ENCODE results near the gene EPB41L2. TPM values are rescaled to one million over a fixed set of nuclear protein-coding genes. Genes with fewer than 3 reads are reported as not detected.

Gene EPB41L2
- total RNA-seq, 3 donors from 2014 or later (not counting 1 experiment from before 2014, with no cell fraction given): 6.8 to 11.4 (median 11.0) TPM

GRCh38 chr6:130896249-130896648 lies 166.8 kb downstream of the EPB41L2 start:
- DNase-seq: no peak
- Mint-ChIP-seq H3K4me3 (no peak overlapping the region), H3K36me3 (no peaks in the 10 kb centered on the region), H3K27ac (no peak overlapping the region), H3K27me3 (ENCODE audit: low read depth in 2 of 2) (no peaks in the 10 kb centered on the region), H3K4me1 (no peaks in the 10 kb centered on the region), H3K9me3 (no peaks in the 10 kb centered on the region)
- no peaks in the 10 kb centered on the region for H3K9me3 ChIP-seq (ENCODE audit: control insufficient read depth, insufficient read depth, low read length)
- no peaks in the 10 kb centered on the region for H3K36me3 ChIP-seq (ENCODE audit: control insufficient read depth, insufficient read depth, low read length)
- H3K4me3 ChIP-seq (ENCODE audit: low read length): no peak overlapping the region
- intact Hi-C loops (cut with micrococcal nuclease): no loop called here
- no peaks in the 10 kb centered on the region for H3K27me3 ChIP-seq (ENCODE audit: control insufficient read depth, insufficient read depth, low read length)
- H3K27ac ChIP-seq (ENCODE audit: low read length): no peak overlapping the region
- no peaks in the 10 kb centered on the region for H3K4me1 ChIP-seq (ENCODE audit: control insufficient read depth, insufficient read depth, low read length)
- TF ChIP-seq CTCF (IDR thresholded peaks at IDR 0.05): no peak
- 100% methylated on average over 5 of the region's 5 CpGs for WGBS (ENCODE audit: insufficient coverage)
- ATAC-seq: no peak

- no peaks in the 10 kb centered on the region for H3K9me3 ChIP-seq (ENCODE audit: control insufficient read depth, insufficient read depth, low read length)
- no peaks in the 10 kb centered on the region for H3K4me1 ChIP-seq (ENCODE audit: control insufficient read depth, insufficient read depth, low read length)
- H3K4me3 Mint-ChIP-seq: no peak overlapping the region
- intact Hi-C loops (cut with micrococcal nuclease): no loop called here
- H3K36me3 Mint-ChIP-seq: no peaks in the 10 kb centered on the region
- no peaks in the 10 kb centered on the region for H3K4me1 Mint-ChIP-seq
- no peaks in the 10 kb centered on the region for H3K27me3 ChIP-seq (ENCODE audit: control insufficient read depth, insufficient read depth, low read length)
- ATAC-seq (no peak), DNase-seq (no peak)
- no peak overlapping the region for H3K4me3 ChIP-seq (ENCODE audit: low read length)
- H3K9me3 Mint-ChIP-seq: no peaks in the 10 kb centered on the region
- no peak overlapping the region for H3K27ac ChIP-seq (ENCODE audit: low read length)
- no peak overlapping the region for H3K27ac Mint-ChIP-seq
- H3K36me3 ChIP-seq (ENCODE audit: control insufficient read depth, insufficient read depth, low read length): no peaks in the 10 kb centered on the region
- TF ChIP-seq CTCF (IDR thresholded peaks at IDR 0.05): no peak
- H3K27me3 Mint-ChIP-seq (ENCODE audit: low read depth in 2 of 2): no peaks in the 10 kb centered on the region
- 63% methylated on average over 1 of the region's 2 CpGs for WGBS (ENCODE audit: insufficient coverage)
These were observed 167.5 kb downstream of the EPB41L2 start for GRCh38 chr6:130895516-130895915.

- WGBS (ENCODE audit: insufficient coverage): 80% methylated on average over 2 of the region's 2 CpGs
- Mint-ChIP-seq H3K36me3 (no peaks in the 10 kb centered on the region), H3K27ac (no peak overlapping the region), H3K9me3 (no peaks in the 10 kb centered on the region), H3K27me3 (ENCODE audit: low read depth in 2 of 2) (no peaks in the 10 kb centered on the region), H3K4me3 (no peak overlapping the region), H3K4me1 (no peaks in the 10 kb centered on the region)
- no peak overlapping the region for H3K4me3 ChIP-seq (ENCODE audit: low read length)
- H3K27ac ChIP-seq (ENCODE audit: low read length): no peak overlapping the region
- no peaks in the 10 kb centered on the region for H3K9me3 ChIP-seq (ENCODE audit: control insufficient read depth, insufficient read depth, low read length)
- ATAC-seq (no peak), DNase-seq (no peak)
- intact Hi-C loops (cut with micrococcal nuclease): no loop called here
- no peaks in the 10 kb centered on the region for H3K4me1 ChIP-seq (ENCODE audit: control insufficient read depth, insufficient read depth, low read length)
- H3K36me3 ChIP-seq (ENCODE audit: control insufficient read depth, insufficient read depth, low read length): no peaks in the 10 kb centered on the region
- no peaks in the 10 kb centered on the region for H3K27me3 ChIP-seq (ENCODE audit: control insufficient read depth, insufficient read depth, low read length)
- TF ChIP-seq CTCF (IDR thresholded peaks at IDR 0.05): no peak
These were observed 169.3 kb downstream of the EPB41L2 start for GRCh38 chr6:130893766-130894165.

GRCh38 chr6:130893277-130893676 lies 169.8 kb downstream of the EPB41L2 start:
- H3K27ac Mint-ChIP-seq: no peak overlapping the region
- no peak overlapping the region for H3K27ac ChIP-seq (ENCODE audit: low read length)
- H3K4me1 ChIP-seq (ENCODE audit: control insufficient read depth, insufficient read depth, low read length): no peaks in the 10 kb centered on the region
- 67% methylated on average over 2 of the region's 2 CpGs for WGBS (ENCODE audit: insufficient coverage)
- H3K4me3 ChIP-seq (ENCODE audit: low read length): no peak overlapping the region
- DNase-seq (no peak), ATAC-seq (no peak)
- no peak overlapping the region for H3K4me3 Mint-ChIP-seq
- no peaks in the 10 kb centered on the region for H3K4me1 Mint-ChIP-seq
- H3K36me3 Mint-ChIP-seq: no peaks in the 10 kb centered on the region
- no peaks in the 10 kb centered on the region for H3K36me3 ChIP-seq (ENCODE audit: control insufficient read depth, insufficient read depth, low read length)
- H3K27me3 Mint-ChIP-seq (ENCODE audit: low read depth in 2 of 2): no peaks in the 10 kb centered on the region
- TF ChIP-seq CTCF (IDR thresholded peaks at IDR 0.05): no peak
- intact Hi-C loops (cut with micrococcal nuclease): no loop called here
- no peaks in the 10 kb centered on the region for H3K9me3 ChIP-seq (ENCODE audit: control insufficient read depth, insufficient read depth, low read length)
- no peaks in the 10 kb centered on the region for H3K27me3 ChIP-seq (ENCODE audit: control insufficient read depth, insufficient read depth, low read length)
- no peaks in the 10 kb centered on the region for H3K9me3 Mint-ChIP-seq

Measured in natural killer cell (primary cell).